ENCODE results near the gene TACC3.

GRCh38 chr4:1746919-1747602 is 25.7 kb downstream of the TACC3 start:
- TF ChIP-seq CTCF (IDR thresholded peaks at IDR 0.05; ENCODE audit: low read depth, low read length, poor library complexity, severe bottlenecking) (no peak), EZH2phosphoT487 (IDR thresholded peaks at IDR 0.05; ENCODE audit: borderline replicate concordance, low read length) (no peak)
